K562 (cell line): ENCODE measurements around the gene AGPAT4. TPM values are rescaled to one million over a fixed set of nuclear protein-coding genes. Genes with fewer than 3 reads are reported as not detected.
A peak's percentile ranks its signal among the peaks of the same experiment; 100 is the strongest.

Experiments
- ARID2 ChIP-seq: fragments of 450-650 bp; IDR thresholded peaks from 2 replicates; pipeline ENCODE4 v1.6.1; 2017; ENCODE audit warnings: antibody characterized with exemption, mild to moderate bottlenecking
- BRD9 ChIP-seq: fragments of 450-650 bp; IDR thresholded peaks from 2 replicates; pipeline ENCODE4 v1.6.1; 2018; ENCODE audit warnings: low read depth; ENCODE audit not compliant: partially characterized antibody
- ETV1 ChIP-seq: fragments of 450-650 bp; conservative IDR thresholded peaks from 2 replicates; pipeline ENCODE4 v1.6.1; 2016; ENCODE audit warnings: missing genetic modification characterization, control low read depth, low read depth, missing compliant biosample characterization
- HDAC6 ChIP-seq: IDR thresholded peaks from 2 replicates; pipeline ENCODE4 v1.6.1; 2012; ENCODE audit warnings: low read depth, mild to moderate bottlenecking, control low read depth, inconsistent platforms, low read length, moderate library complexity
- NR2F6 ChIP-seq: fragments of 450-650 bp; formaldehyde crosslinking; IDR thresholded peaks from 2 replicates; pipeline ENCODE4 v1.4.0; 2020; ENCODE audit warnings: mild to moderate bottlenecking
- POLR3G ChIP-seq: IDR thresholded peaks from 2 replicates; pipeline ENCODE4 v1.6.1; 2011; ENCODE audit not compliant: insufficient read length, insufficient replicate concordance; ENCODE audit errors: extremely low read depth
- RFX1 ChIP-seq: fragments of 450-650 bp; IDR thresholded peaks from 2 replicates; pipeline ENCODE4 v1.6.1; 2016; ENCODE audit warnings: mild to moderate bottlenecking, moderate library complexity
- SMARCB1 ChIP-seq: IDR thresholded peaks from 2 replicates; pipeline ENCODE4 v1.6.1; 2011; ENCODE audit warnings: improper control_type of control experiment, low read depth; ENCODE audit not compliant: insufficient read length
- YY1 ChIP-seq, 3 experiments: IDR thresholded peaks; 2 replicates each; pipeline ENCODE4 v1.6.1; 2011; ENCODE audit warnings: low read length in 2 of 3, mild to moderate bottlenecking in 2 of 3, moderate library complexity in 2 of 3, borderline replicate concordance in 1 of 3, control low read depth in 1 of 3, low read depth in 1 of 3; ENCODE audit not compliant: insufficient read depth in 3 of 3, insufficient replicate concordance in 2 of 3, control insufficient read depth in 1 of 3, insufficient read length in 1 of 3; ENCODE audit errors: extremely low read depth in 1 of 3
- polyA plus RNA-seq, 8 experiments: library from polyadenylated mRNA; depleted of rRNA in 4 of 8; stranded (reverse) in 5 of 8; unstranded in 3 of 8; fragments of >200 nt; fragmentation: Nextera tagmentation in 2 of 8; fragmentation: Illumina TruSeq in 1 of 8; extraction: Ambion mirVana in 2 of 8; extraction: Trizol in 1 of 8; gene quantifications; 2 replicates each; pipeline versions ENCODE4 v1.2.1 to v1.2.3, GENCODE V29; 2011 to 2014; ENCODE audit warnings: inconsistent platforms in 1 of 8, missing spikeins in 1 of 8
- total RNA-seq, 7 experiments: library from RNA; depleted of rRNA in 6 of 7; stranded (reverse); fragments of >200 nt in 6 of 7; fragmentation: Illumina TruSeq in 2 of 7; extraction: Trizol in 2 of 7; gene quantifications; 2 replicates each; pipeline versions ENCODE4 v1.2.1 to v1.2.3, GENCODE V29; 2011 to 2021; ENCODE audit warnings: low replicate concordance in 1 of 7
- TF ChIP-seq, protein P1 (sequence below): IDR thresholded peaks from 3 replicates; pipeline ENCODE4 v1.6.1; 2011; ENCODE audit warnings: borderline replicate concordance, mild to moderate bottlenecking; ENCODE audit not compliant: insufficient read length, insufficient read depth
- TF ChIP-seq, protein P2 (sequence below): sonication (generic); formaldehyde crosslinking; IDR thresholded peaks from 2 replicates; pipeline ENCODE4 v1.8.1; 2023; ENCODE audit warnings: mild to moderate bottlenecking, missing genetic modification reagents
- TF ChIP-seq, protein P3 (sequence below), 2 experiments: fragments of 450-650 bp; formaldehyde crosslinking in 1 of 2; IDR thresholded peaks; 2 replicates each; pipeline versions ENCODE4 v1.4.0 to v1.6.1; 2014 to 2020; ENCODE audit warnings: mild to moderate bottlenecking in 2 of 2, borderline replicate concordance in 1 of 2, low read depth in 1 of 2
- TF ChIP-seq, protein P4 (sequence below), 2 experiments: fragments of 450-650 bp; conservative IDR thresholded peaks; 2 replicates each; pipeline ENCODE4 v1.6.1; 2017; ENCODE audit warnings: mild to moderate bottlenecking in 2 of 2, moderate library complexity in 2 of 2

The AGPAT4 gene
- total and polyA plus RNA-seq, 9 of the 15 experiments (the other 6 are each of a cell fraction or from before 2014, with no cell fraction given) = 2.2 to 15.0 (median 5.7) TPM

DNA sequence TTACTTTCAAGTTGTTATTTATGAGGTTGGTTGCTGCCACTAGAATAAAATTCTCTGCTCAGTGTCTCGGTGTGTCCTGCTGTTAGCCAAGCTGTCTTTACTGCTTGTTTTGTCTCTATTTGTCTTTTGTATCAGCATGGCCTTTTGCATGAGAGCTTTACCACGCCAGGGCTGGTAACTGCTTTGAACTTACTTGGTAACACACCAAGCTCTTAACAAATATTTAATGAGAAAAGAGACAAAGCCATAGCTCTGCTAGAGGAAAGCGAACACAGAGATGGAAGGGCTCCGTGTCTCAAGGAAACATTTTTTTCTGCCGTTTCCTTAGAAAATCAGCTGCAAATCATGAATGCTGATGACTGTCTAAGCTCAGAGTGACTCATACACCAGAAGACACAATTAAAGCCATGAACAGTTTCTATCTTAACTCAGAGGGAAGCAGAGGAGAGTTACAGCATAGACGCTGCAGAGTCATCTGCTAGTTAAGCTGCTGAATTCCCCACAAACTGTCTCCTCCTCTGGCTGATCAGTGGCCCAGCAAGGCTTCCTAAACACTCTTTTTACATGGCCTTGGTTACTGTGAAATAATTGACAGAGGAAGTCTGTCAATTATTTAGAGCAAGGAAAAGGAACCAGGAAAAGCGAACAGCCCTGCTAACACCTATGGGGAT lies 44.8 kb downstream of the AGPAT4 start (continued):
- no peak for TF ChIP-seq HDAC6
- TF ChIP-seq SMARCB1 = no peak
- TF ChIP-seq, protein P1, sequence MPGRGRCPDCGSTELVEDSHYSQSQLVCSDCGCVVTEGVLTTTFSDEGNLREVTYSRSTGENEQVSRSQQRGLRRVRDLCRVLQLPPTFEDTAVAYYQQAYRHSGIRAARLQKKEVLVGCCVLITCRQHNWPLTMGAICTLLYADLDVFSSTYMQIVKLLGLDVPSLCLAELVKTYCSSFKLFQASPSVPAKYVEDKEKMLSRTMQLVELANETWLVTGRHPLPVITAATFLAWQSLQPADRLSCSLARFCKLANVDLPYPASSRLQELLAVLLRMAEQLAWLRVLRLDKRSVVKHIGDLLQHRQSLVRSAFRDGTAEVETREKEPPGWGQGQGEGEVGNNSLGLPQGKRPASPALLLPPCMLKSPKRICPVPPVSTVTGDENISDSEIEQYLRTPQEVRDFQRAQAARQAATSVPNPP = no peak
- TF ChIP-seq, protein P2, sequence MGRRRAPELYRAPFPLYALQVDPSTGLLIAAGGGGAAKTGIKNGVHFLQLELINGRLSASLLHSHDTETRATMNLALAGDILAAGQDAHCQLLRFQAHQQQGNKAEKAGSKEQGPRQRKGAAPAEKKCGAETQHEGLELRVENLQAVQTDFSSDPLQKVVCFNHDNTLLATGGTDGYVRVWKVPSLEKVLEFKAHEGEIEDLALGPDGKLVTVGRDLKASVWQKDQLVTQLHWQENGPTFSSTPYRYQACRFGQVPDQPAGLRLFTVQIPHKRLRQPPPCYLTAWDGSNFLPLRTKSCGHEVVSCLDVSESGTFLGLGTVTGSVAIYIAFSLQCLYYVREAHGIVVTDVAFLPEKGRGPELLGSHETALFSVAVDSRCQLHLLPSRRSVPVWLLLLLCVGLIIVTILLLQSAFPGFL (CRISPR knock-in tag) = peak; percentile 52; the same call in 1 of the 2 replicates
- no peak; the same call in 1 of the 2 replicates for TF ChIP-seq ETV1
- TF ChIP-seq BRD9 = peak; percentile 28
- TF ChIP-seq, protein P3, sequence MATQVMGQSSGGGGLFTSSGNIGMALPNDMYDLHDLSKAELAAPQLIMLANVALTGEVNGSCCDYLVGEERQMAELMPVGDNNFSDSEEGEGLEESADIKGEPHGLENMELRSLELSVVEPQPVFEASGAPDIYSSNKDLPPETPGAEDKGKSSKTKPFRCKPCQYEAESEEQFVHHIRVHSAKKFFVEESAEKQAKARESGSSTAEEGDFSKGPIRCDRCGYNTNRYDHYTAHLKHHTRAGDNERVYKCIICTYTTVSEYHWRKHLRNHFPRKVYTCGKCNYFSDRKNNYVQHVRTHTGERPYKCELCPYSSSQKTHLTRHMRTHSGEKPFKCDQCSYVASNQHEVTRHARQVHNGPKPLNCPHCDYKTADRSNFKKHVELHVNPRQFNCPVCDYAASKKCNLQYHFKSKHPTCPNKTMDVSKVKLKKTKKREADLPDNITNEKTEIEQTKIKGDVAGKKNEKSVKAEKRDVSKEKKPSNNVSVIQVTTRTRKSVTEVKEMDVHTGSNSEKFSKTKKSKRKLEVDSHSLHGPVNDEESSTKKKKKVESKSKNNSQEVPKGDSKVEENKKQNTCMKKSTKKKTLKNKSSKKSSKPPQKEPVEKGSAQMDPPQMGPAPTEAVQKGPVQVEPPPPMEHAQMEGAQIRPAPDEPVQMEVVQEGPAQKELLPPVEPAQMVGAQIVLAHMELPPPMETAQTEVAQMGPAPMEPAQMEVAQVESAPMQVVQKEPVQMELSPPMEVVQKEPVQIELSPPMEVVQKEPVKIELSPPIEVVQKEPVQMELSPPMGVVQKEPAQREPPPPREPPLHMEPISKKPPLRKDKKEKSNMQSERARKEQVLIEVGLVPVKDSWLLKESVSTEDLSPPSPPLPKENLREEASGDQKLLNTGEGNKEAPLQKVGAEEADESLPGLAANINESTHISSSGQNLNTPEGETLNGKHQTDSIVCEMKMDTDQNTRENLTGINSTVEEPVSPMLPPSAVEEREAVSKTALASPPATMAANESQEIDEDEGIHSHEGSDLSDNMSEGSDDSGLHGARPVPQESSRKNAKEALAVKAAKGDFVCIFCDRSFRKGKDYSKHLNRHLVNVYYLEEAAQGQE (IDR thresholded peaks at IDR 0.05; ENCODE audit: borderline replicate concordance) = peak; percentile 30; the same call in 1 of the 2 replicates
- TF ChIP-seq, protein P3 (CRISPR knock-in tag; IDR thresholded peaks at IDR 0.05; ENCODE audit: low read depth) = no peak
- no peak for TF ChIP-seq ARID2
- TF ChIP-seq POLR3G = no peak
- no peak for TF ChIP-seq YY1 (IDR thresholded peaks at IDR 0.05; ENCODE audit: borderline replicate concordance in 1 of 3, control insufficient read depth in 1 of 3, extremely low read depth in 1 of 3, insufficient read depth in 3 of 3, insufficient read length in 1 of 3, insufficient replicate concordance in 2 of 3, low read depth in 1 of 3, low read length in 2 of 3)
- TF ChIP-seq, protein P4, sequence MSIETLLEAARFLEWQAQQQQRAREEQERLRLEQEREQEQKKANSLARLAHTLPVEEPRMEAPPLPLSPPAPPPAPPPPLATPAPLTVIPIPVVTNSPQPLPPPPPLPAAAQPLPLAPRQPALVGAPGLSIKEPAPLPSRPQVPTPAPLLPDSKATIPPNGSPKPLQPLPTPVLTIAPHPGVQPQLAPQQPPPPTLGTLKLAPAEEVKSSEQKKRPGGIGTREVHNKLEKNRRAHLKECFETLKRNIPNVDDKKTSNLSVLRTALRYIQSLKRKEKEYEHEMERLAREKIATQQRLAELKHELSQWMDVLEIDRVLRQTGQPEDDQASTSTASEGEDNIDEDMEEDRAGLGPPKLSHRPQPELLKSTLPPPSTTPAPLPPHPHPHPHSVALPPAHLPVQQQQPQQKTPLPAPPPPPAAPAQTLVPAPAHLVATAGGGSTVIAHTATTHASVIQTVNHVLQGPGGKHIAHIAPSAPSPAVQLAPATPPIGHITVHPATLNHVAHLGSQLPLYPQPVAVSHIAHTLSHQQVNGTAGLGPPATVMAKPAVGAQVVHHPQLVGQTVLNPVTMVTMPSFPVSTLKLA (conservative IDR thresholded peaks at IDR 0.05) = no peak
- TF ChIP-seq RFX1 = no peak
- TF ChIP-seq NR2F6 (CRISPR knock-in tag) = 0 out of 2 replicates have a peak, but pooled peaks have one; percentile 19
